Stimulated activated CD4-positive, alpha-beta T cell treated with anti-CD3 and anti-CD28 coated beads, TNF-alpha, amount 100 ng/mL, for 1 hour (primary cell): ENCODE measurements around the gene SPDEF.

Experiments
- DNase-seq, 3 donors: peaks; one replicate each; pipeline ENCODE4 v3.0.0-alpha.2; 2020; ENCODE audit warnings: low read depth in 3 of 3, low spot score in 1 of 3

Gene SPDEF

GRCh38 chr6:34564181-34564580, 8.1 kb upstream of the SPDEF start:
- no peak for DNase-seq

GRCh38 chr6:34563513-34563870, 7.4 kb upstream of the SPDEF start:
- no peak for DNase-seq

GRCh38 chr6:34562861-34563512, 6.9 kb upstream of the SPDEF start:
- no peak for DNase-seq

GRCh38 chr6:34562350-34562749, 6.2 kb upstream of the SPDEF start:
- no peak for DNase-seq

GRCh38 chr6:34561227-34561530, 5.0 kb upstream of the SPDEF start:
- DNase-seq = no peak

GRCh38 chr6:34560366-34561226, 4.5 kb upstream of the SPDEF start:
- DNase-seq = no peak

- no peak for DNase-seq
Measured at GRCh38 chr6:34559651-34560365, 3.7 kb upstream of the SPDEF start.

GRCh38 chr6:34558172-34558714, 2.1 kb upstream of the SPDEF start:
- no peak for DNase-seq

GRCh38 chr6:34557228-34557627, 1.1 kb upstream of the SPDEF start:
- no peak for DNase-seq

- DNase-seq = no peak
Measured at GRCh38 chr6:34556493-34556892, 364 bp upstream of the SPDEF start.

- DNase-seq = no peak
Measured at GRCh38 chr6:34555328-34555727, 801 bp downstream of the SPDEF start.

- no peak for DNase-seq
Measured at GRCh38 chr6:34555007-34555322, 1.2 kb downstream of the SPDEF start.

GRCh38 chr6:34554291-34555006, 1.7 kb downstream of the SPDEF start:
- no peak for DNase-seq

- no peak for DNase-seq
Measured at GRCh38 chr6:34553750-34554149, 2.4 kb downstream of the SPDEF start.

GRCh38 chr6:34553146-34553545, 3.0 kb downstream of the SPDEF start:
- DNase-seq = no peak

GRCh38 chr6:34552620-34553019, 3.5 kb downstream of the SPDEF start:
- DNase-seq = no peak

- DNase-seq = no peak
Measured at GRCh38 chr6:34551720-34552119, 4.4 kb downstream of the SPDEF start.

GRCh38 chr6:34549804-34550202, 6.3 kb downstream of the SPDEF start:
- DNase-seq = no peak

- no peak for DNase-seq
Measured at GRCh38 chr6:34549026-34549803, 6.9 kb downstream of the SPDEF start.

GRCh38 chr6:34547701-34548644, 8.2 kb downstream of the SPDEF start:
- no peak for DNase-seq
